Measurements from ENCODE around the gene LEFTY1.

Gene LEFTY1

GRCh38 chr1:225873281-225873850, 15.6 kb downstream of the LEFTY1 start:
- DNase-seq (ENCODE audit: extremely low read depth in 1 of 2, low read depth in 1 of 2), result no peak

GRCh38 chr1:225872075-225872430, 16.9 kb downstream of the LEFTY1 start:
- DNase-seq (ENCODE audit: extremely low read depth in 1 of 2, low read depth in 1 of 2), result no peak

GRCh38 chr1:225871359-225872074, 17.4 kb downstream of the LEFTY1 start:
- no peak for DNase-seq (ENCODE audit: extremely low read depth in 1 of 2, low read depth in 1 of 2)

- DNase-seq (ENCODE audit: extremely low read depth in 1 of 2, low read depth in 1 of 2), result no peak
Measured at GRCh38 chr1:225870911-225871310, 18.0 kb downstream of the LEFTY1 start.

- no peak for DNase-seq (ENCODE audit: extremely low read depth in 1 of 2, low read depth in 1 of 2)
Measured at GRCh38 chr1:225868631-225869330, 20.2 kb downstream of the LEFTY1 start.

- DNase-seq (ENCODE audit: extremely low read depth in 1 of 2, low read depth in 1 of 2), result no peak
Measured at GRCh38 chr1:225866981-225867380, 22.0 kb downstream of the LEFTY1 start.

GRCh38 chr1:225866061-225866837, 22.7 kb downstream of the LEFTY1 start:
- DNase-seq (ENCODE audit: extremely low read depth in 1 of 2, low read depth in 1 of 2), result peak; percentile 39 to 73

- DNase-seq (ENCODE audit: extremely low read depth in 1 of 2, low read depth in 1 of 2), result no peak
Measured at GRCh38 chr1:225865514-225865913, 23.4 kb downstream of the LEFTY1 start.

- no peak for DNase-seq (ENCODE audit: extremely low read depth in 1 of 2, low read depth in 1 of 2)
Measured at GRCh38 chr1:225863167-225863566, 25.8 kb downstream of the LEFTY1 start.

GRCh38 chr1:225862581-225862950, 26.4 kb downstream of the LEFTY1 start:
- no peak for DNase-seq (ENCODE audit: extremely low read depth in 1 of 2, low read depth in 1 of 2)

GRCh38 chr1:225861834-225862580, 26.9 kb downstream of the LEFTY1 start:
- no peak for DNase-seq (ENCODE audit: extremely low read depth in 1 of 2, low read depth in 1 of 2)

- no peak for DNase-seq (ENCODE audit: extremely low read depth in 1 of 2, low read depth in 1 of 2)
Measured at GRCh38 chr1:225860876-225861441, 28.0 kb downstream of the LEFTY1 start.

- no peak for DNase-seq (ENCODE audit: extremely low read depth in 1 of 2, low read depth in 1 of 2)
Measured at GRCh38 chr1:225860107-225860506, 28.8 kb downstream of the LEFTY1 start.

GRCh38 chr1:225859151-225859550, 29.8 kb downstream of the LEFTY1 start:
- no peak for DNase-seq (ENCODE audit: extremely low read depth in 1 of 2, low read depth in 1 of 2)

GRCh38 chr1:225857256-225857655, 31.7 kb downstream of the LEFTY1 start:
- no peak for DNase-seq (ENCODE audit: extremely low read depth in 1 of 2, low read depth in 1 of 2)

GRCh38 chr1:225855503-225856300, 33.2 kb downstream of the LEFTY1 start:
- no peak for DNase-seq (ENCODE audit: extremely low read depth in 1 of 2, low read depth in 1 of 2)

GRCh38 chr1:225853441-225853840, 35.5 kb downstream of the LEFTY1 start:
- no peak for DNase-seq (ENCODE audit: extremely low read depth in 1 of 2, low read depth in 1 of 2)

GRCh38 chr1:225852413-225853124, 36.4 kb downstream of the LEFTY1 start:
- no peak for DNase-seq (ENCODE audit: extremely low read depth in 1 of 2, low read depth in 1 of 2)

GRCh38 chr1:225851805-225852204, 37.1 kb downstream of the LEFTY1 start:
- no peak for DNase-seq (ENCODE audit: extremely low read depth in 1 of 2, low read depth in 1 of 2)
